ENCODE measurements around the gene IQSEC3.
A peak's percentile ranks its signal among the peaks of the same experiment; 100 is the strongest.

Gene IQSEC3

DNA sequence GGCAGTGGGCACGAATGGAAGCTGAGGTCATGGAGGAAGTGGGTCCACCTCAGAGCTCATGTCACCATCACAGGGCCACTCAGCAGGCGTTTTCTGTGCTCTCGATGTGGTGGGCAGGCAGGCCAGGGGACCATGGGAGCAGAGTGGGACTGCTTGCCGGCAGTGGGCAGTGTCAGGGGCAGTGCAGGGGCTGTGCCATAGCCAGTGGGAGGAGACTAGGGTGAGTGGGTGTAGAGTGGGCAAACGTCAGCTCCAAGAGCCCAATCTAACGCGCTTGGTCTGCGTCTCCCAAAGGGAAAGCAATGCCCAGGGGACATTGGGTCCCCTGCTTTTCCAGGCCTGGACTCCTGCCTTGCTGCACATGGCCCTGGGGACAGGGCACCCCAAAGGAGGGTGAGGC is 89.1 kb downstream of the IQSEC3 start:
- intact Hi-C loops (cut with DNase I): no loop called here
- no peak for DNase-seq

DNA sequence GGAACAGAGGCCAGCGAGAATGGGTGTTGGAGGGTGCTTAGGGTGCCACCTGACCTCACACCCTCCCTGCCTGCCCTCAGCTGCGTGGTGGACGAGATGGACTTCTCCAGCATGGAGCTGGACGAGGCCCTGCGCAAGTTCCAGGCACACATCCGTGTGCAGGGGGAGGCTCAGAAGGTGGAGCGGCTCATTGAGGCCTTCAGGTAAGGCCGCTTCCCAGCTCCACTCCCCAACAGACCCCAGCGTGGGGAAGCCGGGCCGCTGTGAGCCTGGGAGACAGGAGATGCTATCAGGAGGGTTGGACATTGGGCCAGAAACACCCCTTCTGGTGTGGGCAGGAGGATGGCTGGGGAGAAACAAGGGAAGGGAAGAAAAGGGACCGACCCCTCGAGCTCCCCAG is 90.4 kb downstream of the IQSEC3 start:
- DNase-seq: no peak

DNA sequence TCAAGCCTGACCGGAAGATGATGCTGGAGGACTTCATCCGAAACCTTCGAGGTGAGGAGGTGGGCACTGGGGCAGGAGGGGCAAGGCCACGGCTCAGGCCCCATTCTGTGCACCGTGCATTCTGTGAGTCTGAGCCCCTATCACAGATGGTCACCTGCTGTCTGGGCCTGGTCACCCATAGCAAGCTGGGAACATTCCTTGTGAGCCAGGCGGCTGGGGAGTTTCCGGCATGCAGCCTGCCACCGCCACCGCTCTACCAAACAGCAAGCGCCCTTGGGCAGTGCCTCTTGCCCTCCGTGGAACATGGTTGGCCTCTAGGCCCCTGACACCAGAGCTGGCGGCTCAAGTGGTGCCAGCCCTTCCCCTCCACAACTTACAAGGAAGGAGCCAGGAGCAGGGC is 91.1 kb downstream of the IQSEC3 start:
- intact Hi-C loops (cut with DNase I): no loop called here
- no peak for DNase-seq

More for the DNA sequence above, 90.4 kb downstream of the IQSEC3 start:
- intact Hi-C loops (cut with DNase I): no loop called here

DNA sequence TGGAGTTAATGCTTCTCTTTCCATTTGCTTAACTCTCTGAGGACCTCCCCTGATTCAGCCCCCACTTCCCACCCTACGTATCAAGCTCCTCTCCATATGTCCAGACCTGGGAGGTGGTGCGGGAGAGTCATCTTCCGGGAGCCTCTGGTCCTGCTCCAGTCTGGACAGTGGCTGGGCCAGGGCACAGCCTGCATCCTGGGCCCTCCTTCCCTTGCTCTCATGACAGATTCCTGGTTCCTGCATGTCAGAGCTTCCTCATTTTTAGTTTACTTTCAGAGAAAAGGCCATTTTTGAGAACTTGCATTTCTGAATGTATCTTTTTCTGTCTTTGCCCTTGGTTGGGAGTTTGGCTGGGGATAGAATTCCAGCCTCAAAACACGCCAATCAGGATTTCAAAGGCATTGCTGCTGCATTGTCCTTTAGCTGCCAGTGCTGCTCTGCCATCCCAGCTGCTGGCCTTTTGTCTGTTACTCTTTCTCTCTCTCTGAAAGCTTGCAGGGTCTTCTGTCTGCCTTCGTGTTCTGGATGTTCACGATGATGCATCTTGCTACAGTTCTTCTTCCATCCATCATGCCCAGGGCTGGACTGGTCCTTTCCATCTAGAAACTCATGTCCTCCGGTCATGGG is 92.7 kb downstream of the IQSEC3 start:
- DNase-seq: no peak
- intact Hi-C loops (cut with DNase I): no loop called here

DNA sequence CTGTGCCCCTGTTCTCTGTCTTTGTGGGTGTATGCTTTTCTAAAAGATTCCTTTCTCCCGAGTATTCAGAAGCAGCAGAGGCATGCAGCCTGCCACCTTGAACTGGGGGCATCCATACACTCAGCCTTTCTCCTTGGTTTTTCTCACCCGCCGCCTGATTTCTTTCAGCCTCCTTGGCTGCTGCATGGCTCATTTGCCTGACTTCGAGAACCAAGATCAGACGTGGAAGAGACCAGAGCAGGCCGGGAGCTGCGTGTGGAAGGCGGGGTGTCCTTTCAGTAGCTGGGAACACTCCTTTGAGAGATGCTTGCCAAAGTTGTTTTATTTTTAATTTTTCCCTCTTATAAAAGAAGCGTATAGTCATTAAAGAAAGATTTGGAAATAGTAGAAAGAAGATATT is 94.3 kb downstream of the IQSEC3 start:
- intact Hi-C loops (cut with DNase I): no loop called here
- DNase-seq: peak in 3 of 10 donors; percentile 66 to 74 (median 72)

DNA sequence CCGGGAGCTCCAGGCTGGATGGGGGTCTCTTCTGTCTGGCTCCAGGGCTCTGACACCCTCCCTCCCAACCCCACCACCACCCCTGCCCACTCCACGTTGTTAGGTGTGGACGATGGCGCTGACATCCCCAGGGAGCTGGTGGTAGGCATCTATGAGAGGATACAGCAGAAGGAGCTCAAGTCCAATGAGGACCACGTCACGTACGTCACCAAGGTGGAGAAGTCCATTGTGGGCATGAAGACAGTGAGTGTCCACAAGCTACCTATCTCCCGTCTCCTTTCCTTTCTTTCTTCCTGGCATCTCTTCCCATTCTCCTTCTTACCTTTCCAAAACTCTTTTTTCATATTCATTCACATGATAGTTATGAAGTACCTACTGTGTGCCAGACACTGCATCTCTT is 95.3 kb downstream of the IQSEC3 start:
- DNase-seq: peak in 3 of 10 donors; percentile 40 to 70 (median 60)
- intact Hi-C loops (cut with DNase I): no loop called here

DNA sequence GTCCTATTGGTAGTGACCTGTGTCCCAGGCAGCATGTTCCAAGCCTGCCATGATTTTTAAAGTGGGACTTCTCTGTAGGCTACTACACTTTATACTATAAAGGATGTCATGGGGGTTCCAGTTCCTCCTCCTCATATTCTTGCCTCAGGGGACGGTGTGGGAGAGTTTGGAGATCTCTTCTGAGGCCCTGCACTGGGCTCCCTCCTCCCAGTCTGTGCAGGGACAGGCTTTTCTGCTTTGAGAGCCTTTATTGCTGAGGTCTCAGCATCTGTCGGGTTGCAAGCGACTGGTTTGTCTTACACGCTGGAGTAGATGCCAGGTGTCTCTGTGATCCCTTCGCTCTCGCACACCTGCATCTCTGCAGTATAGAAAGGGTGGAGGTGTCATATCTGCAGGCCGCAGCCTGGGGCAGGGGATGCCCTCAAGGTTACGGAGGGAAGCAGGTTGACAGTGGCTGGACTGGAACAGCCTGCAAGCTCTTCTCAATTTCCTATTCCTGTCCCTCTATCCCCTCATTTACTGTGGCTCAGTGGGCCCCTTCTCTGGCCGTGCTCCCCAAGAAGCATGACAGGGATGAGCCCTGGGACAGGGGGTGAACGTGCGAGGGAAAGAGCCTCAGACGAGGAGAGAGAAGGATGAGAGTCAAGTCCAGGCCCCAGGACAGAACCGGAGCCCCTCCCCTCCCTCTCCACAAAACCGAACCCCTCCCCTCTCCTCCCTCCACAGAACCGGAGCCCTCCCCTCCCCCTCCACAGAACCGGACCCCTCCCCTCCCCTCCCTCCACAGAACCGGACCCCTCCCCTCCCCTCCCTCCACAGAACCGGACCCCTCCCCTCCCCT is 96.1 kb downstream of the IQSEC3 start:
- intact Hi-C loops (cut with DNase I): no loop called here
- DNase-seq: no peak

DNA sequence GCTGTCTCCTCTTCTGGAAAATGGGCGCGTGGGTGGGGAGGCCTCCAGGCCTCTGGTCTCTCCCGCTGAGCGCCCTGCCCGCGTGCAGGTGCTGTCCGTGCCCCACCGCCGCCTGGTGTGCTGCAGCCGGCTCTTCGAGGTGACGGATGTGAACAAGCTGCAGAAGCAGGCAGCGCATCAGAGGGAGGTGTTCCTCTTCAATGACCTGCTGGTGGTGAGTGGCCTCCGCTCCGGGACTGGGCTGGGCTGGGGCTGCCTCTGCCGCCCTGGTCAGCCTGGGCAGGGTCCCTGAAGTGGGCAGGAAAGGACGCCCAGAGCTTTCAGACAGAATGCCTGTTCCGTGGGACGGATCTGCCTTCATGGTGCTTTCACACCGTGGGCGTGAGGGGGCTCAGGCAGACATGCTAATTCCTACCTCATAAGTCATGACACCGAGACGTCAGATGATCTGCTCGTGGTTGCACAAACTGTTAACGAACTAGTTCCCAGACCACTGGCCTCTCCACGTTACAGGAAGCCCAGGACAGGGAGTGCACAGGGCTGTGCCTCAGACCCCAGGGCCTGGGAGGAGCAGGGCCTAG is 96.9 kb downstream of the IQSEC3 start:
- DNase-seq: peak in 1 of 10 donors; percentile 75
- intact Hi-C loops (cut with DNase I): no loop called here

DNA sequence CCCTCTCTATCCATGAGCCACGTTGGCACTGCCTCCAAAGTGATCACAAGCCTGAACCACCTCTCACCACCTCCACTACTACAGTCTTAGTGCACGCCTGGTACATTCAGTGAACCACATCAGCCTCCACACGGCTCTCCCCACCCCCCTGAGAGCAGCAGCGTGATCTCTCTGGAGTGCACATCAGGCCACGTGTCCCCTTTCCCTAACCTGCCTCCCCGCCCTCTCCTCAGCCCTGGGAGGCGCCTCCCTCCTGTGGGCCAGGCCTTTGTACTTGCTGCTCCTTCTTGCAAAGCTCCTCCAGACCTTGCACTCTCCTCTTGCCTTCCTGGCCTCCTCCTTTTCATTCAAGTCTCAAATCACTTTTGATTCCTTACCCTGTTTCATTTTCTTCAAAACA is 97.6 kb downstream of the IQSEC3 start:
- intact Hi-C loops (cut with DNase I): no loop called here
- peak in 1 of 10 donors; percentile 81 for DNase-seq

DNA sequence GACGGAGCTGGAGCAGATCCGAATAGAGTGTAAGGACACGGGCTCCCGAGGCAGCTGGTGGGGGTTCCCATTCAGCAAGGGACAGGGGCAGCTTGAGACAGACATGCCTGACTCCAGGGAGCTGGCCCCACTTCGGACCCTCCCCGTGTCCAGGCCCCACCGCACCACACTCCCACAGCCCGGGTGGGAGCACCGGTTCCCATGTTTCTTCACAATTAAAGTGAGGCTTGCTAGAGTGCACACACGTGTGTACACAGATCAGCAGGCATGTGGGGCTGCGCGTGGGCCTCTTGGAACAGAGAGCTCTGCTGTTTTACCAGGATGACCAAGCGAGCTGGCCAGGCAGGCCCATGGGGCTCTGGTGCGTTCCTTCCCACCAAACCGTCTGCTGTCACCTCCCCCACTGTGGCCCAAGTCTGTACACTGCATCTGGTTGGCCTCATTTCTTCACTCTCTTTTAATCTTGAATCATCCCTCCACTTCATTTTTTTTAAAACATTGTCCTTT is 99.3 kb downstream of the IQSEC3 start:
- intact Hi-C loops (cut with DNase I): no loop called here
- peak in 4 of 10 donors; percentile 33 to 91 (median 72) for DNase-seq

DNA sequence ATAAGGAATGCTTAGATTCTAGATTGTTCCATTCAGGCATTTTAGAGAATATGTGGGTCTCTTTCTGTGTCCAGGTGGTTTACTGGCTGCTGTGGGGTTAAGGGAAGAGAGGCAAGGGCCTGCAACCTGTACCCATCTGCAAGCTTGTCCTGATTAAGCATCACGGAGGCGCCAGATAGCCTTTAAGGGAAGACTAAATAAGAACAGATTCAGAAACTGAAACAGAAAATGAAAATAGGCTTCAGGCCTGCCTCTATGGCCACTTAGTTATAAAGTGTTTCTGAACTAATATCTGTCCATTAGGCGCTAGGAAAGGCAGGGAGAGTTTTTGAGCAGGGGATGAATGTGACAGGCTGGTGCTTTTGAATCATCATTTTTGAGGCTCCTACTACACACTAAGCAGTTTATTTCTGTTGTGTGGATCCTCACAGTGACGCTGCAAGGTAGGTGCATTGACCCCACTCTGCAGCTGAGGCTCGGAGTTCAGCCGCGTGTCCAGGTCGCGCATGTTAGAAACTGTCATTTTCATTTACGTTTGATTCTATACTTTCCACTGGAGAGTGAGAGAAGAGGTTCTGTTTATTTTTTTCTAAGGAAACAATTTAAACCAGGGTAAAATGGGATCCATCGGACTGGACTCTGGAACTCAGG is 100.0 kb downstream of the IQSEC3 start:
- no peak for DNase-seq
- intact Hi-C loops (cut with DNase I): no loop called here

DNA sequence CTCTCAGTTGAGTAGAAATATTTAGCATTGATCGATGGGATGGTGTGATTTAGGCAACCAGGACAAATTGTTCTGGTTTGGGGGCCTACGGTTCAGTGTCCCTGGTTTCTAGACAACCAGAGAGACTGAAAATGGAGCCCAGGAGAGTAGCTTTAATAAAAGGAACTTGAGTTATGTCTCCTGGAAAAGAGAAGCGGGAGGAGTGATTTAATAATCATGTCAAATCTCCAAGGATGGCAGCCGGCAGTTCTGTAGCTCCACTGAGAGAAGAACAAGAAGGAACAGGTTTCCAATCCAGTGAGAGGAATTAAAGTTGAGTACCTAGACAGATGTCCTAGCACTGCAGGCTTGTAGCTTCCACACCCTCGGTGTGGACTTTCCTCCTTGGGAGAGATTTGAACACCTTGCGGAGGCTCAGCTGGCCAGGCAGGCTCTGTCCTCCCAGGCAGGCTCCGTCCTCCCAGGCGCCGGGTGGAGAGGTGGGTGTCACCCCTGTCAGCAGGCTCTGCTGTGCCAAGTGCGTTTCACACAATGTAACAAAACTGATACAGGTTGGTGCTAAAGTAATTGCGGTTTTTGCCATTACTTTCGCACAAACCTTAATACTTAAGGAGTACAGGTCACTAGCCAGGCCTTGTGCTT is 101.5 kb downstream of the IQSEC3 start:
- intact Hi-C loops (cut with DNase I): no loop called here
- peak in 2 of 10 donors; percentile 55 to 71 for DNase-seq

DNA sequence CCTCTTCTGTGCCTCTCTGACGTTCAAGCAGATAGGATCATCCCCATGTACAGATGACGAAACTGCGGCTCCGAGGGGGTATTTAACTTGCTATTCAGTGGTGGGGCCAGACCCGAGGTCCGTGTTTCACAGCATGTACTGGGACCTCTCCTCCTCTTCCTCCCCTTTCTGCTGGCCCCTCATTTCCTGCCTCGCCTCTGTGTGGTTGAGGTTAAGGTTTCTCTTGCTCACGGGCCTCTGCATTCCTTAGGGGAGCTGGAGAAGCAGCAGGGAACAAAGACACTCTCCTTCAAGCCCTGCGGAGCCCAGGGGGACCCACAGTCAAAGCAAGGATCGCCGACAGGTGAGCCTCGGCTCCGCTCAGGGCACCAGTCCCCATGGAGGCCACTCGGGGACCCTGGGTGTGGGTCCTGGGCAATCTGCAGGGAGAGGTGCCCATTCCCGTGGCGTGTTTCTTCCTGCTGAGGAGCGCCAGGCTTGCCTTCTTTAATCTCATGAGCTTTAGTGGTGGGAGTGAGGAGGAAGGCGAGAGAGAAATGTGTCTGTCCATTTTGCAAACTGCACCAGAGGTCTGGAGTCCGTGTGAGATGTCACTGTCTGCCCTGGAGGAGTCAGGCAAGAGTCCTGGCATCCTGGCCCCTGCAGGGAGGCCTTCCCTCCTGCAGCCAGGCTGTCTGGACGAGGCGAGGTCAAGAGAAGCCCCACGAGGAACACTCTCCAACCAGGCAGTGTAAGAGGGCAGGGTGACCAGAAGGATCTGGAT is 102.4 kb downstream of the IQSEC3 start:
- DNase-seq: peak in 3 of 10 donors; percentile 46 to 75 (median 62)
- intact Hi-C loops (cut with DNase I): no loop called here

DNA sequence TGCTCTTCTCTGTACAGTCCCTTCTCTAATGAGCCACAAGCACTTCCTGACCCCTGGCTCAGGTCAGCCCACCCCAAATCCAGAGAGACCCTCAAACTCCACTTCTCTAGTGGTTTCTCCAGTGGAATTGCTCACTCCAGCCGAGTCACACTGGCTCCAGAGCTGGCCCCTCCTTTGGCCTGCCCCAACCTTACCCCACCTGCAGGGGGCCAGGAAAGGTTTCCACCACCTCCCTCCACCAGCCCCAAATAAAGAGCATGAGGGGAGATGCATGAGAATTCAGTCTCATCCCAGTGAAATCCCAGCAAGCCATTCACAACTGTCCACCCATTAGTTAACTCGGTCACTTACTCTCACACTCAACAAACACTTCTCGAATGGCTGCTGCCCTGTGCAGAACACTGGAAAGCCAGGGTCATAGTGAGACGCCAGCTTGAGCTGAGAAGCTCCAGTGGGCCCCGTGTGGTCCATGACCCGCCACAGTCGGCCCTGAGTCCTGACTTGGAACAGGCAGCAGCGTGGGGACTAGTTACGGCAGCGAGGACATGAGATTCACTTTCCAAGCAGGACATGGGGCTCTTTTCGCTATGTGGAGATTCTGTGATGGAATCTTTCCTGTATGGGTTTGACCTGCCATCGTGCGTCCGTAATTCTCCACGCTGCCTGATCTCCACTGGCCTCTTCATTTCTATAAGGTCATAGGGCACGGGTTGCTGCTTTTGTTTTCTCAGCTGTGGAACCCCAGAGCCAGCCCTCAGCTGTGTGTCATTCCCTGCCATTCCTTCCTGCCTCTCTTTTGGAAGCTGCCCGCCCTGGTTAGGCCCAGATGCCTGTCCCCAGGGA is 103.2 kb downstream of the IQSEC3 start:
- DNase-seq: peak in 3 of 10 donors; percentile 44 to 56 (median 49)
- intact Hi-C loops (cut with DNase I): no loop called here

DNA sequence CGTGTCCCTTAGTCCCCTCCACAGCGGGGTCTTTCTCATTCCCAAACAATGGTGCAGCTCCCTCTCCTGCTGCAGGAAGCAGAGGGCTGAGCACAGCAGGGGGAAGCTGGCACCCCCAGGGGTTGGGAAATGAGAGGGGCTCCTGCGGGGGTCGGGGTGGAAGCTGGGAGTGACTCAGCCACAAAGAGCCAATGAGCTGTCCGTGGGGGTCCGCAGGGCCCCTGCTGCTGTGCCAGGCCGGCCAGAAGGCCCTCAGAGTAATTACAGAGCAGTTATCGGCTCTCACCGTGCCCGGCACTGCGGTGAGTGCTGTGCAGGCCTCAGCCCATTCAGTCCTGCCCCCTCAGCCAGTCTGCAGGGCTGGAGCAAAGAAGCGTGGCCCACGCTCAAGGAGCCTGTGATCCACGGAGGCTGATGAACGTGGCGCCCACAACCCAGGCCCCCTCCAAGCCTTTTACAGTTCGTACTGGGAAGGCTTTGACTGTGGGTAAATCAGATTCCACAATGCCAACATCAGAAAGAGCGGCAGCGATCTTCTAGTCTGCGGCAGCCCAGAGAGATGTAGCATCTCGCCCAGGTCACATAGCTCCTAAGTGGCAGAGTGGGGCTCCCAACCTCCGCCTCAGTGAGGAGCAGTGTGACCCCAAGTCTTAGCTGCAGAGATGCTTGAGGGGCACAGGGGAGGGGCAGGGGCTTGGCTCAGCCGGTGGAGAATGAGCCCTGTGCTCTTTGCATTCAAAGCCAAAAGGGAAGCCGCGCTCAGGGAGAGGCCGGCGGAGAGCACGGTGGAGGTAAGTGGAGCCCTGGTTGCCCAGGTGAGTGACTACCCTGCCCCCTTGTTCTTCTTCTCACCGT is 104.0 kb downstream of the IQSEC3 start:
- intact Hi-C loops (cut with DNase I): no loop called here
- peak in 3 of 10 donors; percentile 46 to 73 (median 54) for DNase-seq

DNA sequence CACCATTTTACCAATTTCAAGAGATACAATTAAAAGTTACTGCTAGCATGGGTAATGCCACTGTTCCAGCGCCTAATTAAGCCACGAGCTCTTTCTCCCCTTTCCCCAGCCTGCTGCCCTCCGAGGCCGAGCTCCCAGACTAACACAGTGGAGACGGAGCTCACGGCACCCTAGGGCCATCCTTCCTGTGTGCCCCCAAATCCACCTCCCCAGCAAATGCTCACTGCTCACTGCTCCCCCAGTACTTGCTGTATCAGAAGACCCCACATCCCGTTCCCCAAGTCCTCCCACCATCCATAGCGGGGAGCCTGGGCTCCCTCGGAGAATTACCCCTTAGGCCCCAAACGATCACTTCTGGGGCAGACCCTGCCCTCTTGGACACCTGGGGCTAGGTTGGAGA is 104.7 kb downstream of the IQSEC3 start:
- intact Hi-C loops (cut with DNase I): no loop called here
- DNase-seq: peak in 2 of 10 donors; percentile 60 to 62

DNA sequence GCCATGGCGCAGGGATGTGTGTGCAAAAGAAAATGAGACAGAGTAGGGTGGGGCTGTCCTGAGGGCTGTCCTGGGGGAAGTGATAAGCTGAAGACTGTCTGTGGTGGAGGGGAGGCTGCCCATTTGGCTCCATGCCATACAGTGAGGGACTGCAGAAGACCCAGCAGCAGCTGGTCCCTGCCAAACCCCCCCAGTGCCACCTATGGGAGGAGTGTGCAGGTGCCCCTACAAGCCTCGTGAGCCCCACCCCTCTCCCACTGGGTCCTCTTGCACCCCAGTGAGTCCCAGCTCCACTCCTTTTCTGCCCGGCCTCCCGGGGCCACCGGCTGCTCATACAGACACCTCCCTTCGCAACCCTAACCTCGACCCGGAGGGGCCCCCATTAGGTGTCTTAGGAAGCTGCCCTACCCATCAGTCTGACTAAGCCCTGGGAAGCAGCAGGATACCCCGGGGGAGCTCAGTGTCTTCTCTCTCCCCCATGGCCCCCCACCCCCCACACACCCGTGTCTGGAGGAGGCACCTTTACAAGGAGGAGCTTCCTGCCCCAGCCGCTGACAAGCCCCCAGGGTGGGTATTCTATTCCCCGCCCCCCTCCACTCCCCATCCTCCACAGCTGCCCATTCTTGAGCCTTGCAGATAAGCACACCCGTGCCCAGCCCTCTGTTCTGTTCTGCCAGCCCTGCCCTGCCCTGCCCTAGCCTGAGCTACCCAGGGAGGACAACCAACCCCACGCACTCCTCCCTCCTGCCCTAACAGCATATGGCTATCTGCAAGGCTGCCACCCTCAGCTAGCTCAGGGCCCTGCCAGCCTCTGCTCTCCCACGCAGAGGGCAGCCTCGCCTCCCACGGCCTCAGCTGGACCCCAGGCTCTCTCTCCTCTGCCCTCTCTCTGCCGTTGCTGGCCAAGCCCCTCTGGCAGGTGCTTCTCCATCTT is 105.4 kb downstream of the IQSEC3 start:
- DNase-seq: peak in 2 of 10 donors; percentile 49 to 69
- intact Hi-C loops (cut with DNase I): no loop called here
